GM18517 (cell line): Measurements from ENCODE around the gene LMO7.
"Not testable (repeated sequence)": the region's sequence is repeated elsewhere in the genome, so short reads cannot be mapped to it uniquely, and the experiment has no call there.

ENCODE experiments used
- ATAC-seq: cut with Tn5 transposase; IDR thresholded peaks from one replicate; pipeline ENCODE4 v1.9.1; 2021; ENCODE audit warnings: mild to moderate bottlenecking, moderate library complexity; ENCODE audit not compliant: unreplicated experiment

Gene LMO7

GRCh38 chr13:75769141-75769905 lies 133.2 kb downstream of the LMO7 start:
- no peak for ATAC-seq

- no peak for ATAC-seq
These were observed 134.0 kb downstream of the LMO7 start for GRCh38 chr13:75770164-75770563.

DNA sequence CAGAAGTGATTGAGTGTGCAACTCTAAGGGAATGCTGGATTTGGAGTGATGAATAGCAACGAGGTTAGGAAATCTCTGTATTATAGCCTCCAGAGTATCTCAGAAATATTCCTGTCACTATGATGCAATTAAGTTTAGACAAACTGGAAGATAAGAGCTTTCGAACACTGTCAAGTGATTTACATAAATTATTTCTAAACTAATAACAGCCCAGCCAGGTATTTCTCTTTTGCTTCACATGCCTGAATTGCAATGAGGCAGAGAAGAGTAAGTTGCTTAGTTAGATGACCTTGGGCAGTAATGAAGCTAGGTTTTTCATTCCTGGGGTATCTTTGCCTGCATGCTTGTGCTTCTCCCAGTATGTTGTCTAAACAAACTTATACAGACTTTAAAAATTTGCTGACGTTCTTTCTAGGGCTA lies 134.5 kb downstream of the LMO7 start:
- no peak for ATAC-seq

GRCh38 chr13:75771226-75771625 lies 135.1 kb downstream of the LMO7 start:
- no peak for ATAC-seq

- ATAC-seq, result no peak
These were observed 135.7 kb downstream of the LMO7 start for GRCh38 chr13:75771818-75772217.

DNA sequence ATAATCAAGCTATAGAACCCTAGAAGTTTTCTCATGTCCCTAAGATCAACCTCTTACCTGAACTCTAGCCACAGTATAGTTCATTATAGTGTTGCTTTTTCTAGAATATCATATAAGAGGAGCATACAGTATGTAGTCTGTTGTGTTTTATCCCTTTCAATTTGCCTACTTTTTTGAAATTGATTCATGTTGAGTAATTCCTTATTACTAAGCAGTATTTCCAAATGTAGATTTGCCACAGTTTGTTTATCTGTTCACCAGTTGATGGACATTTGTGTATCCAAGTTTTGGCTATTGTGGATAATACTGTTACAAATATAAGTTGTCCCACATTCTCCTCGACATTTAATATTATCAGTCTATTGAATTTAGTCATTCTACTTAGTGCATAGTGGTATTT lies 138.0 kb downstream of the LMO7 start:
- ATAC-seq, result no peak

GRCh38 chr13:75776550-75776949 lies 140.4 kb downstream of the LMO7 start:
- no peak for ATAC-seq

DNA sequence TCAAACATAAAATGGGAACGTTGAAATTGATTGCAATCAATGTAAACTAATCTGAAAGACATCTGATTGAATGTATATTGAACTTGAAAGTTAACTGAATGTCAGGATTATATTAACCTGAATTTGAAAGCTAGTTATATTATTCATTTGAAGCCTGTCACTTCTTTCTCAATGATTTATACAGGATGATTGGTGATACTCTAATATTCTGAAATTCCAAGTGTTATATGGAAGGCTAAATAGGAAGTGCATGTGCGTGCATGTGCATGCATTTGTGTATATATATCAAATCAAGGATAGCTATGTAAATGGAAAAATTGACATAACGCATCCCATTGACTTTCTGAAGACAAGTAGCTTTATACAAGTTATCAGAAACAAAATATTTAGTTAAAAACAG lies 143.3 kb downstream of the LMO7 start:
- ATAC-seq, result no peak

DNA sequence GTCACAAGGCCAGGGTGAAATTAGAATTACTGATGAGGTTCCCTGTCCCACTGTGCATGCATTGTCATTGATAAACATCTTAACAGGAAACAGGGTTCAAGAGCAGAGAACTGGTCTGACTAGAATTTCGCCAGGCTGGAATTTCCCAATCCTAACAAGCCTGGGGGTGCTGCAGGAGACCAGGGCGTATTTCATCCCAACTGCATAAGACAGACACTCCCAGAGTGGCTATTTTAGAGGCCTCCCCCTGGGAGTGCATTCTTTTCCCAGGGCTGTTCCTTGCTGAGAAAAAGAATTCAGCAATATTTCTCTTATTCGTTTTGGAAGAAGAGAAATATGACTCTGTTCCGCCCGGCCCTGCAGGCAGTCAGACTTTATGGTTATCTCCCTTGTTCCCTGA lies 144.0 kb downstream of the LMO7 start:
- ATAC-seq, result not testable (repeated sequence)

DNA sequence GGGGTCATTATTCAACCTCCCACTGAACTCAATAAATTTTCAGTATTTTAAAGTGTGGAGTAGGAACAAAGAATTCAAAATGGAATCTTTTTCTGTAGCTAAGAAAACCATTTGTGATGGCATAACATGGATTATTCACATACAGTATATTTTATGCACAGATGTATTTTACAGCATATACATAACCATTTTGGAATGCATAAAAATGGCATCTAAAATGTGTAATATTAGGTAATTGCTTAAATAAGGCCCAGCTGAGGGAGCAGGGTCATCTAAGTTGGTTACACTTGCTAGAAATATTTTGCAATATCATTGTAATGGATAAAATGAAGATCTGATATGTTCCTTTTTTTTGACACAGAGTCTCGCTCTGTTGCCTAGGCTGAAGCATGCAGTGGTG lies 146.9 kb downstream of the LMO7 start:
- no peak for ATAC-seq

- no peak for ATAC-seq
These were observed 147.9 kb downstream of the LMO7 start for GRCh38 chr13:75784003-75784402.

DNA sequence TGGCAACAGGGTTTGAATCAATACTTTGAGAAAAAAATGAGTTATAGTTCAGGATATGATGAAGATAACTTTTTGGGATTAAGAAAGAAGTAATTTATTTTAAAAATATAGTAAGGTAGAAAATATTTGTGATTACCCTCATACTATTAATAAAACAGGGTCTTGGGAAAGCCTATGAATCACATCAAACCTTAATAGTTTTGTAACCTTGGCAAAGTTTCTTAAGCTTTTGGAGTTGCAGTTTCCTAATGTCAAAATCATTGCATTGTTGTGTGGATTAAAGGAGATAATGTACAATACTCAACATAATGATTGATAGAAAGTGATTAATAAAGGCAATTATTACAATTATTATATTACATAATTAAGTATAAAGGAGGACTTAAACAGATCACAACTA lies 149.0 kb downstream of the LMO7 start:
- ATAC-seq, result no peak

GRCh38 chr13:75787249-75787928 lies 151.3 kb downstream of the LMO7 start:
- ATAC-seq, result no peak

- ATAC-seq, result no peak
These were observed 152.4 kb downstream of the LMO7 start for GRCh38 chr13:75788481-75788981.

GRCh38 chr13:75789451-75790197 lies 153.5 kb downstream of the LMO7 start:
- no peak for ATAC-seq

- ATAC-seq, result no peak
These were observed 154.3 kb downstream of the LMO7 start for GRCh38 chr13:75790198-75790970.

DNA sequence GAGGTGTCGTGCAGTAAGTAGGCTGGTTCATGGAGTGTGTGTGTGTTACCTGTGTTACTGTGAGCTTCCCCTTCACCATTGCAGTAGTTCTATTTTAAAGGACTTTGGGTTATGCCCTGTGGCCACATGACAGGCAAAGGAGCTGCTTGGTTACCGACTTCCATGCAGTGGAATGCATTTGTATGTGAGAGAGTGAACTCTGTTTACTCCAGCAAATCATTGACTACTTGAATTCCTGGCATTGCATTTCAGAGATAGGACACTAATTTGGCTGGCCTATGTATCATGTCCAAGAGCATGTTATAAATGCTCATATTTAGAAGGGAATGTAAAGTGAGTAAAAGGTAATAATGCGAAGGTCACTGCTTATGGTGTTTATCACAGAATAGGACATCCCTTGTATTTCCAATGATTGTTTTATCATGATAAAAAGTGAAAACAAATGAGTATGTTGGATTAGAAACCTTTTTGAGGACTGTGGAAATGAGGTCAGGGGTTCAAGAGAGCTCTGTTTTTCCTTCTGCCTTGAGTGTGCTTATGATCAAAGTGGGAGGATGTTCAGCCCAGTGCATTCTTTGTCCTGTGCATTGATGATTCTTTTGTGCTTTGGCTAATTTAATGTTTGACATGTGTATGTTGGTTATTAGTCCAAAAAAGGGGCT lies 156.5 kb downstream of the LMO7 start:
- ATAC-seq, result no peak

DNA sequence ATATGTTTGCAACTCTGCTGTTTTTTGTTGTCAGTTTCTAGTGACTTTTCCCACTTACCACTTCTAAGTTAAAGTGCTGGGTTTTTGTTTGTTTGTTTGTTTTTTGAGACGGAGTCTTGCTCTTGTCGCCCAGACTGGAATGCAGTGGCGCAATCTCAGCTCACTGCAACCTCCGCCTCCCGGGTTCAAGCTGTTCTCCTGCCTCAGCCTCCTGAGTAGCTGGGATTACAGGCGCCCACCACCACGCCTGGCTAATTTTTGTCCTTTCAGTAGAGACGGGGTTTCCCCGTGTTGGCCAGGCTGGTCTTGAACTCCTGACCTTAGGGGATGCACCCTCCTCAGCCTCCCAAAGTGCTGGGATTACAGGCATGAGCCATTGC lies 157.0 kb downstream of the LMO7 start:
- ATAC-seq, result not testable (repeated sequence)

- no peak for ATAC-seq
These were observed 158.5 kb downstream of the LMO7 start for GRCh38 chr13:75794663-75795062.

GRCh38 chr13:75795274-75795673 lies 159.1 kb downstream of the LMO7 start:
- ATAC-seq, result no peak
